Measurements from ENCODE around the gene UNC13B. TPM values are rescaled to one million over a fixed set of nuclear protein-coding genes. Genes with fewer than 3 reads are reported as not detected.

UNC13B gene
- total RNA-seq, 1 donor from 2014 or later: 24.5 TPM

- H3K4me1 Mint-ChIP-seq (ENCODE audit: unreplicated experiment): no peaks in the 10 kb centered on the region
- no peak overlapping the region for H3K27ac Mint-ChIP-seq (ENCODE audit: unreplicated experiment)
- DNase-seq (ENCODE audit: extremely low spot score, unreplicated experiment): no peak
- no peaks in the 10 kb centered on the region for H3K27me3 Mint-ChIP-seq (ENCODE audit: unreplicated experiment)
- H3K36me3 Mint-ChIP-seq (ENCODE audit: unreplicated experiment): peaks cover 5% of the 10 kb centered on the region
- TF ChIP-seq CTCF (IDR thresholded peaks at IDR 0.05): no peak
- peaks cover 22% of the 10 kb centered on the region for H3K9me3 Mint-ChIP-seq (ENCODE audit: unreplicated experiment)
- no peak overlapping the region for H3K4me3 Mint-ChIP-seq (ENCODE audit: unreplicated experiment)
These were observed 59.0 kb downstream of the UNC13B start for GRCh38 chr9:35220659-35221338.

GRCh38 chr9:35225677-35226076 is 63.9 kb downstream of the UNC13B start:
- H3K27ac Mint-ChIP-seq (ENCODE audit: unreplicated experiment): no peak overlapping the region
- peaks cover 22% of the 10 kb centered on the region for H3K9me3 Mint-ChIP-seq (ENCODE audit: unreplicated experiment)
- no peaks in the 10 kb centered on the region for H3K4me1 Mint-ChIP-seq (ENCODE audit: unreplicated experiment)
- no peak for TF ChIP-seq CTCF (IDR thresholded peaks at IDR 0.05)
- H3K36me3 Mint-ChIP-seq (ENCODE audit: unreplicated experiment): peaks cover 5% of the 10 kb centered on the region
- DNase-seq (ENCODE audit: extremely low spot score, unreplicated experiment): no peak
- H3K27me3 Mint-ChIP-seq (ENCODE audit: unreplicated experiment): no peaks in the 10 kb centered on the region
- H3K4me3 Mint-ChIP-seq (ENCODE audit: unreplicated experiment): no peak overlapping the region

- Mint-ChIP-seq H3K27ac (ENCODE audit: unreplicated experiment) (no peak overlapping the region), H3K4me3 (ENCODE audit: unreplicated experiment) (no peak overlapping the region), H3K9me3 (ENCODE audit: unreplicated experiment) (peaks cover 22% of the 10 kb centered on the region), H3K27me3 (ENCODE audit: unreplicated experiment) (no peaks in the 10 kb centered on the region), H3K4me1 (ENCODE audit: unreplicated experiment) (no peaks in the 10 kb centered on the region), H3K36me3 (ENCODE audit: unreplicated experiment) (peaks cover 5% of the 10 kb centered on the region)
- DNase-seq (ENCODE audit: extremely low spot score, unreplicated experiment): no peak
- TF ChIP-seq CTCF (IDR thresholded peaks at IDR 0.05): no peak
These were observed 64.8 kb downstream of the UNC13B start for GRCh38 chr9:35226651-35227050.

- H3K36me3 Mint-ChIP-seq (ENCODE audit: unreplicated experiment): peaks cover 5% of the 10 kb centered on the region
- TF ChIP-seq CTCF (IDR thresholded peaks at IDR 0.05): no peak
- no peak for DNase-seq (ENCODE audit: extremely low spot score, unreplicated experiment)
- peaks cover 22% of the 10 kb centered on the region for H3K9me3 Mint-ChIP-seq (ENCODE audit: unreplicated experiment)
- H3K27ac Mint-ChIP-seq (ENCODE audit: unreplicated experiment): no peak overlapping the region
- no peak overlapping the region for H3K4me3 Mint-ChIP-seq (ENCODE audit: unreplicated experiment)
- H3K27me3 Mint-ChIP-seq (ENCODE audit: unreplicated experiment): no peaks in the 10 kb centered on the region
- H3K4me1 Mint-ChIP-seq (ENCODE audit: unreplicated experiment): no peaks in the 10 kb centered on the region
These were observed 65.5 kb downstream of the UNC13B start for GRCh38 chr9:35227284-35227683.

- no peak for DNase-seq (ENCODE audit: extremely low spot score, unreplicated experiment)
- H3K4me1 Mint-ChIP-seq (ENCODE audit: unreplicated experiment): no peaks in the 10 kb centered on the region
- TF ChIP-seq CTCF (IDR thresholded peaks at IDR 0.05): no peak
- no peak overlapping the region for H3K4me3 Mint-ChIP-seq (ENCODE audit: unreplicated experiment)
- H3K27me3 Mint-ChIP-seq (ENCODE audit: unreplicated experiment): no peaks in the 10 kb centered on the region
- H3K27ac Mint-ChIP-seq (ENCODE audit: unreplicated experiment): no peak overlapping the region
- no peaks in the 10 kb centered on the region for H3K36me3 Mint-ChIP-seq (ENCODE audit: unreplicated experiment)
- H3K9me3 Mint-ChIP-seq (ENCODE audit: unreplicated experiment): peaks cover 5% of the 10 kb centered on the region
These were observed 67.4 kb downstream of the UNC13B start for GRCh38 chr9:35229066-35229778.
